Chondrocyte (in vitro differentiated cells): ENCODE measurements around the gene SUCLG2. TPM values are rescaled to one million over a fixed set of nuclear protein-coding genes. Genes with fewer than 3 reads are reported as not detected.

Source experiments
- DNase-seq: peaks from one replicate; pipeline ENCODE4 v3.0.0; 2021; ENCODE audit warnings: mixed read lengths, low spot score
- H3K27ac Mint-ChIP-seq: one replicate; pipeline ENCODE4 v1.8.0; 2021; ENCODE audit warnings: mild to moderate bottlenecking, moderate library complexity, mixed read lengths; ENCODE audit not compliant: unreplicated experiment
- H3K27me3 Mint-ChIP-seq: 2 replicates; pipeline ENCODE4 v1.8.0; 2021; ENCODE audit warnings: low read depth, mixed read lengths
- H3K36me3 Mint-ChIP-seq: 2 replicates; pipeline ENCODE4 v1.8.0; 2021; ENCODE audit warnings: low read depth, mixed read lengths
- H3K4me1 Mint-ChIP-seq: 2 replicates; pipeline ENCODE4 v1.8.0; 2021; ENCODE audit warnings: low read depth, mild to moderate bottlenecking, mixed read lengths
- H3K4me3 Mint-ChIP-seq: one replicate; pipeline ENCODE4 v1.8.0; 2021; ENCODE audit warnings: mild to moderate bottlenecking, moderate library complexity, mixed read lengths; ENCODE audit not compliant: unreplicated experiment
- H3K9me3 Mint-ChIP-seq: 2 replicates; pipeline ENCODE4 v1.8.0; 2021; ENCODE audit warnings: low read depth, mixed read lengths
- total RNA-seq: library from RNA; stranded (reverse); gene quantifications from 3 replicates; pipeline ENCODE4 v1.2.1, GENCODE V29; 2021
- TF ChIP-seq, protein P1 (sequence below): fragments of 200-600 bp; sonication (generic); IDR thresholded peaks from 2 replicates; pipeline ENCODE4 v1.5.0; 2021; ENCODE audit warnings: antibody characterized with exemption, mild to moderate bottlenecking, moderate library complexity

SUCLG2 gene
- total RNA-seq, 1 donor from 2014 or later: 24.3 TPM

- no peak for DNase-seq
- H3K27me3 Mint-ChIP-seq: no peaks in the 10 kb centered on the region
- no peaks in the 10 kb centered on the region for H3K36me3 Mint-ChIP-seq
- no peak overlapping the region for H3K4me3 Mint-ChIP-seq
- H3K27ac Mint-ChIP-seq: no peak overlapping the region
- TF ChIP-seq, protein P1, sequence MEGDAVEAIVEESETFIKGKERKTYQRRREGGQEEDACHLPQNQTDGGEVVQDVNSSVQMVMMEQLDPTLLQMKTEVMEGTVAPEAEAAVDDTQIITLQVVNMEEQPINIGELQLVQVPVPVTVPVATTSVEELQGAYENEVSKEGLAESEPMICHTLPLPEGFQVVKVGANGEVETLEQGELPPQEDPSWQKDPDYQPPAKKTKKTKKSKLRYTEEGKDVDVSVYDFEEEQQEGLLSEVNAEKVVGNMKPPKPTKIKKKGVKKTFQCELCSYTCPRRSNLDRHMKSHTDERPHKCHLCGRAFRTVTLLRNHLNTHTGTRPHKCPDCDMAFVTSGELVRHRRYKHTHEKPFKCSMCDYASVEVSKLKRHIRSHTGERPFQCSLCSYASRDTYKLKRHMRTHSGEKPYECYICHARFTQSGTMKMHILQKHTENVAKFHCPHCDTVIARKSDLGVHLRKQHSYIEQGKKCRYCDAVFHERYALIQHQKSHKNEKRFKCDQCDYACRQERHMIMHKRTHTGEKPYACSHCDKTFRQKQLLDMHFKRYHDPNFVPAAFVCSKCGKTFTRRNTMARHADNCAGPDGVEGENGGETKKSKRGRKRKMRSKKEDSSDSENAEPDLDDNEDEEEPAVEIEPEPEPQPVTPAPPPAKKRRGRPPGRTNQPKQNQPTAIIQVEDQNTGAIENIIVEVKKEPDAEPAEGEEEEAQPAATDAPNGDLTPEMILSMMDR: no peak
- H3K4me1 Mint-ChIP-seq: no peaks in the 10 kb centered on the region
- no peaks in the 10 kb centered on the region for H3K9me3 Mint-ChIP-seq
Measured at GRCh38 chr3:67684211-67684610, 29.8 kb upstream of the SUCLG2 start.

DNA sequence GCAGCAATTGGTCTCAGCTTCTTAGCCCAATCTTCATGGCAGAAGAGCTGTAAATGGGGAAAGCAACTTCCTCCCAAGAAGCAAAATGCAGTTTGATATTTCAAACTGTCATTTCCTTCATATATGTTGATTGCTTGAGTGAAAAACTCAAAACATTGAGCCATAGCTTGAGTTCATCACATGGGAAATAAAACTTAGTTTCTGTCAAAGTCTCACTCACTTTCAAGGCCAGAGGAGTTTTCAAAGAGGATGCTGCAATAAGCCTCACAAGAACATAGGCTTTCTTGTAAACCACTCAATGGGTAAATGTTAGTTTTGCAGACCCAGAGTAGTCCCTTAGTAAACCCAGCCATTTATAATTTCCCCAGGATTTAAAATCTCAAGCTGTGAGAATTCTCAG, 29.1 kb upstream of the SUCLG2 start:
- H3K27me3 Mint-ChIP-seq: no peaks in the 10 kb centered on the region
- H3K9me3 Mint-ChIP-seq: no peaks in the 10 kb centered on the region
- H3K4me3 Mint-ChIP-seq: no peak overlapping the region
- no peak overlapping the region for H3K27ac Mint-ChIP-seq
- TF ChIP-seq, protein P1: no peak
- H3K4me1 Mint-ChIP-seq: no peaks in the 10 kb centered on the region
- H3K36me3 Mint-ChIP-seq: no peaks in the 10 kb centered on the region
- no peak for DNase-seq

GRCh38 chr3:67678665-67679064, 24.3 kb upstream of the SUCLG2 start:
- H3K36me3 Mint-ChIP-seq: peaks cover 3% of the 10 kb centered on the region
- no peak overlapping the region for H3K27ac Mint-ChIP-seq
- TF ChIP-seq, protein P1: no peak
- no peaks in the 10 kb centered on the region for H3K4me1 Mint-ChIP-seq
- no peak for DNase-seq
- peaks cover 4% of the 10 kb centered on the region for H3K9me3 Mint-ChIP-seq
- no peak overlapping the region for H3K4me3 Mint-ChIP-seq
- no peaks in the 10 kb centered on the region for H3K27me3 Mint-ChIP-seq

DNA sequence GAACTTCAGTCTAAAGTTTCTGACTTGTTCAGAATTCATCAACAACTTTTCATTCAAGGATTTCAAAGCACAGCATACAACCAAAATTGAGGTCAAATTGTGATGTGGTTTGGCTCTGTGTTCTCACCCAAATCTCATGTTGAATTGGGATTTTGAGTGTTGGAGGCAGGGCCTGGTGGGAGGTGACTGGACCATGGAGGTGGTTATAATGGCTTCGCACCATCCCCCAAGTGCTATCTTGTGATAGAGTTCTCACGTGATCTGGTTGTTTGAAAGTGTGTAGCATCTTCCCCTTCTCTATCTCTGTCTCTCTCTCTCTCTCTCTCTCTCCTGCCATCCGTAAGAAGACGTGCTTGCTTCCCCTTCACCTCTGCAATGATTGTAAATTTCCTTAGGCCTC, 19.6 kb upstream of the SUCLG2 start:
- no peak overlapping the region for H3K4me3 Mint-ChIP-seq
- peaks cover 3% of the 10 kb centered on the region for H3K36me3 Mint-ChIP-seq
- peaks cover 4% of the 10 kb centered on the region for H3K9me3 Mint-ChIP-seq
- DNase-seq: no peak
- no peaks in the 10 kb centered on the region for H3K27me3 Mint-ChIP-seq
- TF ChIP-seq, protein P1: no peak
- H3K4me1 Mint-ChIP-seq: no peaks in the 10 kb centered on the region
- H3K27ac Mint-ChIP-seq: no peak overlapping the region

DNA sequence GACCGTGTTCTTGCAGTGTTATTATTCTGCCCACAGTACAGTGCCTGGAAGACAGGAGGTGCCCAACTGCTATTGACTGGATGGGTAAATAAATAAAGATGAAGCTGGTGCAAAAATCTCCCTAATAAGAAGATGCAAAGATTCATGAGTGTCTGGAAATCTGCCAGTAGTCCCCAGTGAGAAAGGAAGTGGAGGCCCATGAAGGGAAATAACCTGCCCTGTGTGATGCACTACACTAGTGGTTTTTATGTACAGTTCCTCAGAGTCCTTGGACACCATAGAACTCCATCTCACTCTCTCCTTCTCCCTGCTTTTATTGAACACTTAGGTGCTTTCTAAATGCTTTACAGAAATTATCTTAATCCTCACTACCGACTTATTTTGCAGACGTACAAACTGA, 8.3 kb upstream of the SUCLG2 start:
- Mint-ChIP-seq H3K4me3 (no peak overlapping the region), H3K27me3 (no peaks in the 10 kb centered on the region)
- DNase-seq: no peak

More for the DNA sequence above, 8.3 kb upstream of the SUCLG2 start:
- peaks cover 4% of the 10 kb centered on the region for H3K9me3 Mint-ChIP-seq
- H3K36me3 Mint-ChIP-seq: no peaks in the 10 kb centered on the region
- no peak overlapping the region for H3K27ac Mint-ChIP-seq
- TF ChIP-seq, protein P1: peak; percentile 12
- H3K4me1 Mint-ChIP-seq: no peaks in the 10 kb centered on the region
